GM19438 (cell line): ENCODE results near the gene CTRB1.
"Not testable (repeated sequence)": the region's sequence is repeated elsewhere in the genome, so short reads cannot be mapped to it uniquely, and the experiment has no call there.

ENCODE experiments used
- ATAC-seq: cut with Tn5 transposase; IDR thresholded peaks from one replicate; pipeline ENCODE4 v1.9.1; 2021; ENCODE audit warnings: low read depth; ENCODE audit not compliant: unreplicated experiment

CTRB1 gene

DNA sequence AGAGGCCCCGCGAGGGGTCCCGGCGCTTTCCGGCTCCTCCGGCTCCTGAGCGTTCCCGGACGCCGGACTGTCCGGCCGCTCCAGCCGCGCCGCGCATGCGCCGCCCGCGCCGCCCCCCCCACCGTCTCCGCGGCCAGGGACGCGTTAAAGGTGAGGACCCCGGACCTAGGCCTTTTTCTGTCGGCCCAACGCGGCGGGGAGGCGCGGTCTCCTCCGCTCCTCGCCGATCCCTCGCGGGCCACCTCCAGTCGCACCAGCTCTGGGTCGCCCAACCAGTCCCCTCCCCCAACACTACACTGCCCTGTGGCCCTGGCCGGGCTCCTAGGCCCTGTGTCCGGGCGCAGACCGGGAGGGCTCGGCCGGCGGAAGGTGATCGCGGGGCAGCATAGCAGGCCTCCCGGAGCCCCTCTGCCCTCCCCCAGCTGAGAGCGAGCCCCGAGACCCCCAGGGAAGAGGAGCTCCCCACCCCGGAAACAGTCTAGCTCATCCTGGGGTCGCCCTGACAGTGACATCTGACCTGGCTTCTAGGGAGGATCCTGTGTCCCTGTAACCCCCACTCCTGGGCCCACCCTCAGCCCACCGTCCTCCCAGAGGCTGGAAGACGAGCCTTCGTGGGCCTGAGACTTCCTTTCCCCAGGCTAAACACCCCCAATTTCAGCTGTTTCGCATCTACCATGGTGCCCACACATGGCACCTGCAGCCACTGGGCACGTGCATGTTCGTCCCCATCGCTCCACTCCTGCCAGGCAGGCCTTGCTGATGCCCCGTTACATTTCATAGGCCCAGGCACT is 47.3 kb downstream of the CTRB1 start:
- peak; percentile 62 for ATAC-seq

DNA sequence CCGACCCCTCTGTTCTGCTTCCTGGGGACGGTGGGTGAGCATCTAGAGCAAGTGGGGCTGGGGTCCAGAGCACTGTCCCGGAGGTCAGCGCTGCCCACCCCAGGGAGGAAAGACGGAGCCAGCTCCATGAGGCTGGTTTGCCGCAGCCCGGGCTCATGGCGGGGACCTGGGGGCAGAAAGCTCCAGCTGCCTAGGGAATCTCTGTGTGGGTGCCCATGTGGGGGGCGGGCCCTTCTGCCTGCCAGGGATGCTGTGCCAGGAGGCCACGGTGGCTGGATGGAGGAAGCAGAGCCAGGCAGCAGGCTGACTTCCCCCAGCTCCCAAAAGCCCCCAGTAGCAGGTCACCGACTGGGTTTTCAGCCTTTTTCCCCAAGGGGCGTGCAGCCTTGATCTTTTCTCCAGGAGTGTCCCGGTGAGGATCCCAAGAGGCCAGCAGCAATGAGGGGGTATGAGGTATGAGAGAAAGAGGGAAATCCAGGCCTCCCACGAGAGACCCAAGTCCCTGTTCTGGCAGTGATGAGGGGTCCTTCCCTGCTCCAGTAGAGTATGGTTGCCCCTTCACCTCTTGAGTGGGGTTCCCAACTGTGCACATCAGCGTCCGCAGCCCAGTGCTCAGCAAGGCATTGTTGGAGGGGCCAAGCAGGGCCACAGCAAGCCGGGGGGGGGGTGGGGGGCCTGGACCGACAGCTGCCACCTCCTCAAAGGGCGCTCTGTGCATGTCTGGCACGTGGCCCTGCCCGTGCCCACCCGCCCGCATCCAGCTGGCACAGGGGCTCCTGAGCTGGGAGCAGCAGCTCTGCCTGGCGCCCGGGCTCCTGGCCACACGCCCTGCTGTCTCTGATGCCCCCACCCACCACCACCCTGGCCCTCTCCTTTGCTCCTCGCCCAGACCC is 48.2 kb downstream of the CTRB1 start:
- no peak for ATAC-seq

DNA sequence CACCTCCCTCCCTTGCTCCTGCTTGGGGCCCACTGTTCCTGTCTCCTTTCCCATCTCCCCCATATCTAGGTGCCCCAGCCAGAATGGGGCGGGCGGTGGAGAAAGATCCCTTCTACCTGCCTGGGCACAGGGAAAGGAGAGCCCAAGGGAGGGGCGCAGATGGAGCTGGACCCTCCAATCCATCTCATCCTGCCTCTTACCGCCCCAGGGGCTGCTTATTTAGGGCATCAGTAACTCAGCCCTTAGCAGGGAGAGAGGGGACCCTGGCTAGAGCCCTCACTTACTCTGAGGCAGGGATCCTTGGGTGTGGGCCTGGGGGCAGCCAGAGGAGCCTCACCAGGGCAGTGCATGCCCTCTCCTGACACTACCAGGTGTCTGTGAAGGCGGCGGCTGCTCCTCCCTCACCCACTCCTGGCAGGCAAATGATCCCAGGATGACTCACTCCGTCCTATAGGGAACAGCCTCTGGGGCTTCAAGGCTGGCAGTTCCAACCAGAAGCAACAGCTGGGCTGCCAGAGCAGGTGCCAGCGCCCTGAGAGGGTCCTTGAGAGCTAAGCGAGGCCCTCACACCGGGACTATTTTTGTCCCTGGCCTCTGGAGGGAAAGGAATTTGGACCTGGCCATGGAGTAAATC is 49.0 kb downstream of the CTRB1 start:
- no peak for ATAC-seq

GRCh38 chr16:75269358-75269757 is 50.6 kb downstream of the CTRB1 start:
- ATAC-seq, result not testable (repeated sequence)

GRCh38 chr16:75271441-75272096 is 52.8 kb downstream of the CTRB1 start:
- ATAC-seq, result no peak

DNA sequence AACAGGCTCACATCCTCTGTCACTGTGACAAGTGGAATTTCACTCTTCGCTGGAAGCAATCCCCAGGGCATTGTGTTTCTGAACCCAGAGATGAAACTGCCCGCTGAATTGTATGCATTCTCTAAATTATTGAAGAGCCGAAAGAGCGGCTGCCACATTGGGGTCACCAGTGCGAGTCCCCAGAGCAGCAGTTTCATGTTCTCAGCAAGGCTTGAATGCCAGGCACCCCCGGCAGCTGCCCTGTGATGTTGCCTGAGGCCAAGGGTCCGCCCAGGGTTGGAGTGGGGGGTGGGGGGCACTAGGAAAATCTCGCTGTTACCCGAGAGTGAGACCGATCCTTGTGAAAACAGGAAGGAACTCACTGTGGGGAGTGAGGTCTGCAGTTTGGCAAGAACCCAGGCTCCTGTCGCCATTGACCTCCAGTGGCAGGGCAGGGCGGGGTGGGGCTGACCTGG is 53.3 kb downstream of the CTRB1 start:
- ATAC-seq, result no peak

- ATAC-seq, result not testable (repeated sequence)
These were observed 53.8 kb downstream of the CTRB1 start for GRCh38 chr16:75272629-75273028.

- ATAC-seq, result no peak
These were observed 54.5 kb downstream of the CTRB1 start for GRCh38 chr16:75273054-75273925.
